B cell (primary cell): ENCODE data around the gene RAX2. TPM values are rescaled to one million over a fixed set of nuclear protein-coding genes. Genes with fewer than 3 reads are reported as not detected.
A peak's percentile ranks its signal among the peaks of the same experiment; 100 is the strongest.

Experiments used
- ATAC-seq: fragments of 200-7000 bp; cut with Tn5 transposase; one replicate; pipeline ENCODE4 v1.10.0; 2021; ENCODE audit warnings: low read depth, mild to moderate bottlenecking, moderate number of reproducible peaks, moderate library complexity
- CTCF ChIA-PET: fragments of 350-600 bp; sonication (Branson Sonifier 250); formaldehyde crosslinking; loops from one replicate; lab custom pipeline; 2021; ENCODE audit warnings: antibody characterized with exemption, inconsistent platforms; lab: Charles Lee
- POLR2A ChIA-PET: fragments of 350-600 bp; sonication (Branson Sonifier 250); formaldehyde crosslinking; loops from one replicate; lab custom pipeline; 2021; ENCODE audit warnings: antibody characterized with exemption; lab: Charles Lee
- DNase-seq: peaks from one replicate; pipeline ENCODE4 v3.0.0; 2013
- H2AFZ ChIP-seq: 2 replicates; pipeline ENCODE4 v1.6.1; 2012; ENCODE audit warnings: mild to moderate bottlenecking, low read depth, low read length; ENCODE audit not compliant: insufficient read depth, poor library complexity, severe bottlenecking
- H3K27ac ChIP-seq, 2 donors: 1 replicate in 1 of 2; 2 replicates in 1 of 2; pipeline ENCODE4 v1.5.1; 2012 to 2013; ENCODE audit warnings: low read length in 2 of 2, mild to moderate bottlenecking in 2 of 2, moderate library complexity in 1 of 2
- H3K27me3 ChIP-seq, 4 experiments: fragments of 200-600 bp in 1 of 4; sonication (generic) in 1 of 4; replicated peaks in 1 of 4; 1 replicate in 2 of 4; 2 replicates in 2 of 4; pipeline versions ENCODE4 v1.6.1 to v1.7.0; 2013 to 2016; ENCODE audit warnings: low read length in 3 of 4, mild to moderate bottlenecking in 2 of 4, mixed read lengths in 1 of 4, moderate library complexity in 1 of 4; ENCODE audit not compliant: insufficient read depth in 4 of 4, control insufficient read depth in 3 of 4; ENCODE audit errors: control extremely low read depth in 1 of 4
- H3K36me3 ChIP-seq, 2 experiments: replicated peaks in 1 of 2; 1 replicate in 1 of 2; 2 replicates in 1 of 2; pipeline versions ENCODE4 v1.6.1 to v1.7.1; 2013; ENCODE audit warnings: low read length in 1 of 2; ENCODE audit not compliant: insufficient read depth in 2 of 2, control insufficient read depth in 1 of 2; ENCODE audit errors: control extremely low read depth in 1 of 2, extremely low read depth in 1 of 2
- H3K4me1 ChIP-seq, 2 donors: fragments of 200-600 bp in 1 of 2; sonication (generic) in 1 of 2; 1 replicate in 1 of 2; 2 replicates in 1 of 2; pipeline versions ENCODE4 v1.5.1 to v1.6.1; 2013 to 2017; ENCODE audit warnings: low read length in 2 of 2; ENCODE audit not compliant: control insufficient read depth in 2 of 2, insufficient read depth in 2 of 2
- H3K4me2 ChIP-seq: replicated peaks from 2 replicates; pipeline ENCODE3; 2012; ENCODE audit warnings: mild to moderate bottlenecking, low read depth, low read length; ENCODE audit not compliant: poor library complexity, severe bottlenecking
- H3K4me3 ChIP-seq, 5 experiments: fragments of 200-600 bp in 1 of 5; sonication (generic) in 1 of 5; 1 replicate in 3 of 5; 2 replicates in 2 of 5; pipeline versions ENCODE4 v1.5.1 to v1.7.0; 2011 to 2016; ENCODE audit warnings: low read length in 4 of 5, mild to moderate bottlenecking in 4 of 5, low read depth in 2 of 5, control low read depth in 1 of 5, moderate library complexity in 1 of 5; ENCODE audit not compliant: insufficient read depth in 1 of 5; ENCODE audit errors: control extremely low read depth in 1 of 5, extremely low read depth in 1 of 5
- H3K79me2 ChIP-seq: fragments of 200-600 bp; sonication (generic); one replicate; pipeline ENCODE4 v1.6.0; 2016; ENCODE audit warnings: low read length; ENCODE audit not compliant: control insufficient read depth, insufficient read depth
- H3K9ac ChIP-seq: fragments of 200-600 bp; sonication (generic); 2 replicates; pipeline ENCODE4 v1.6.1; 2017; ENCODE audit warnings: mild to moderate bottlenecking, low read length, moderate library complexity
- H3K9me3 ChIP-seq, 3 donors: one replicate each; pipeline versions ENCODE4 v1.6.1 to v1.7.1; 2013; ENCODE audit warnings: low read length in 2 of 3; ENCODE audit not compliant: control insufficient read depth in 2 of 3, insufficient read depth in 1 of 3; ENCODE audit errors: control extremely low read depth in 1 of 3
- H4K20me1 ChIP-seq: 2 replicates; pipeline ENCODE4 v1.6.0; 2012; ENCODE audit warnings: mild to moderate bottlenecking, low read length; ENCODE audit not compliant: insufficient read depth, control insufficient read depth, poor library complexity, severe bottlenecking
- H3K27ac Mint-ChIP-seq: one replicate; pipeline ENCODE4 v1.8.0; 2021; ENCODE audit warnings: mixed read lengths
- H3K27me3 Mint-ChIP-seq: one replicate; pipeline ENCODE4 v1.8.0; 2021; ENCODE audit warnings: mixed read lengths
- H3K4me1 Mint-ChIP-seq: one replicate; pipeline ENCODE4 v1.8.0; 2021; ENCODE audit warnings: mixed read lengths
- H3K4me3 Mint-ChIP-seq: one replicate; pipeline ENCODE4 v1.8.0; 2021; ENCODE audit warnings: mixed read lengths
- H3K9me3 Mint-ChIP-seq: one replicate; pipeline ENCODE4 v1.8.0; 2022; ENCODE audit warnings: mixed read lengths; ENCODE audit not compliant: insufficient read depth
- EZH2 ChIP-seq: IDR thresholded peaks from 2 replicates; pipeline ENCODE4 v1.6.1; 2012; ENCODE audit warnings: borderline replicate concordance, low read depth, mild to moderate bottlenecking, moderate library complexity, low read length; ENCODE audit not compliant: insufficient read depth, poor library complexity, severe bottlenecking
- WGBS: methylation state at CpG from one replicate; pipeline ENCODE4 v1.1.5; 2013; ENCODE audit warnings: missing lambda C conversion rate; ENCODE audit not compliant: insufficient coverage; 5-methylcytosine and 5-hydroxymethylcytosine counted together
- intact Hi-C: fragments of 100-400 bp; cut with micrococcal nuclease; formaldehyde crosslinking; loops from one replicate; pipeline ENCODE4 v1.10.0; 2022
- polyA plus RNA-seq: library from polyadenylated mRNA; depleted of rRNA; stranded (reverse); fragments of >200 nt; gene quantifications from 2 replicates; pipeline ENCODE4 v1.2.3, GENCODE V29; 2012
- total RNA-seq, 2 donors: library from RNA; stranded (reverse); fragments of 120-200 nt in 1 of 2; gene quantifications; 1 replicate in 1 of 2; 2 replicates in 1 of 2; pipeline versions ENCODE4 v1.2.3 to v1.2.4, GENCODE V29; 2013 to 2022
- TF ChIP-seq, protein P1 (sequence below): fragments of 200-600 bp; IDR thresholded peaks from one replicate; pipeline ENCODE4 v1.8.0; 2022; ENCODE audit warnings: antibody characterized with exemption, mild to moderate bottlenecking

Gene RAX2
- total and polyA plus RNA-seq, 2 donors (not counting 1 experiment from before 2014, with no cell fraction given) = not detected

DNA sequence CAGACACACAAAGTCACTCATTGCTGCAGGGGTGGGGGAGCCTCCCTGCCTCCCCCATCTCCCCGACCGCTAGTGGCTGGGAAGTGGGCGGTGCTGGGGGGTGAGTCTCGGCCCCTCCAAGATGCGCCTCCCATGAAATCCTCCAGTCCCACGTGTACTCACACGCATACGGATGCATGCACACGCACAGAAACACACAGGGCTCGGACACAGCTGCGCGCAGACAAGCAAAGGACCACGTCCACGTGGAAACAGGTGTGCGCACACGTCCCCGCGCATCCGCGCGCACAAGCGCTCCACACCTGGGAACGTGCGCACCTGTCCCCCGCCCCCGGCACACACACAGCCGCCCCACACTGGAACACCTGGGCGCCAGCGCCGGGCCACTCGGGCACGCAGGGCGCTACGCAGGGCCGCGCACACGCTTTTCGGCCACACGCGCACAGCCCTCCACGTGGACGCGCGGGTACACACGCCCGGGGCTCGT lies 13.5 kb upstream of the RAX2 start:
- intact Hi-C loops = no loop called here
- Histone ChIP-seq H3K4me1 (peaks cover 11 to 13% of the 10 kb centered on the region in 2 donors), H3K9ac (peak overlapping the region; percentile 63), H4K20me1 (no peaks in the 10 kb centered on the region), H3K79me2 (no peaks in the 10 kb centered on the region), H3K9me3 (peaks cover 0 to 29% (median 21%) of the 10 kb centered on the region in 3 donors), H3K4me2 (peak overlapping the region; percentile 95), H3K27me3 (peaks cover 0 to 4% (median 0%) of the 10 kb centered on the region in 4 experiments), H3K4me3 (peak overlapping the region in 4 of 5 experiments; percentile 33 to 65 (median 62)), H3K36me3 (no peaks in the 10 kb centered on the region), H3K27ac (no peak overlapping the region), H2AFZ (peak overlapping the region; percentile 79)
- Mint-ChIP-seq H3K27ac (no peak overlapping the region), H3K4me3 (peak overlapping the region; percentile 79), H3K9me3 (peaks cover 12% of the 10 kb centered on the region), H3K4me1 (peaks cover 22% of the 10 kb centered on the region), H3K27me3 (no peaks in the 10 kb centered on the region)
- no peak for DNase-seq
- TF ChIP-seq EZH2 = no peak
- TF ChIP-seq, protein P1, sequence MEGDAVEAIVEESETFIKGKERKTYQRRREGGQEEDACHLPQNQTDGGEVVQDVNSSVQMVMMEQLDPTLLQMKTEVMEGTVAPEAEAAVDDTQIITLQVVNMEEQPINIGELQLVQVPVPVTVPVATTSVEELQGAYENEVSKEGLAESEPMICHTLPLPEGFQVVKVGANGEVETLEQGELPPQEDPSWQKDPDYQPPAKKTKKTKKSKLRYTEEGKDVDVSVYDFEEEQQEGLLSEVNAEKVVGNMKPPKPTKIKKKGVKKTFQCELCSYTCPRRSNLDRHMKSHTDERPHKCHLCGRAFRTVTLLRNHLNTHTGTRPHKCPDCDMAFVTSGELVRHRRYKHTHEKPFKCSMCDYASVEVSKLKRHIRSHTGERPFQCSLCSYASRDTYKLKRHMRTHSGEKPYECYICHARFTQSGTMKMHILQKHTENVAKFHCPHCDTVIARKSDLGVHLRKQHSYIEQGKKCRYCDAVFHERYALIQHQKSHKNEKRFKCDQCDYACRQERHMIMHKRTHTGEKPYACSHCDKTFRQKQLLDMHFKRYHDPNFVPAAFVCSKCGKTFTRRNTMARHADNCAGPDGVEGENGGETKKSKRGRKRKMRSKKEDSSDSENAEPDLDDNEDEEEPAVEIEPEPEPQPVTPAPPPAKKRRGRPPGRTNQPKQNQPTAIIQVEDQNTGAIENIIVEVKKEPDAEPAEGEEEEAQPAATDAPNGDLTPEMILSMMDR = no peak
- ChIA-PET POLR2A (interaction anchor here (0.7 kb wide), 1 partner anchor 202 kb away, joined by 3 read pairs; no protein-coding TSS in a partner anchor), CTCF (no interaction called here)
- ATAC-seq = peak; percentile 15
- under 1% methylated on average over 47 of the region's 47 CpGs for WGBS
